OCI-LY1 (cell line): ENCODE data around the gene PRPF4.

Source experiments
- CTCF ChIP-seq: fragments of 200-600 bp; sonication (generic), shearing (Covaris generic); IDR thresholded peaks from 2 replicates; pipeline ENCODE4 v1.5.1; 2017; ENCODE audit warnings: mild to moderate bottlenecking, antibody characterized with exemption, low read length, moderate library complexity, mixed read lengths
- EZH2 ChIP-seq: fragments of 200-600 bp; sonication (generic), shearing (Covaris generic); IDR thresholded peaks from 2 replicates; pipeline ENCODE4 v1.8.0; 2017; ENCODE audit warnings: borderline replicate concordance, mixed run types, mild to moderate bottlenecking, antibody characterized with exemption, low read length, moderate library complexity, mixed read lengths

DNA sequence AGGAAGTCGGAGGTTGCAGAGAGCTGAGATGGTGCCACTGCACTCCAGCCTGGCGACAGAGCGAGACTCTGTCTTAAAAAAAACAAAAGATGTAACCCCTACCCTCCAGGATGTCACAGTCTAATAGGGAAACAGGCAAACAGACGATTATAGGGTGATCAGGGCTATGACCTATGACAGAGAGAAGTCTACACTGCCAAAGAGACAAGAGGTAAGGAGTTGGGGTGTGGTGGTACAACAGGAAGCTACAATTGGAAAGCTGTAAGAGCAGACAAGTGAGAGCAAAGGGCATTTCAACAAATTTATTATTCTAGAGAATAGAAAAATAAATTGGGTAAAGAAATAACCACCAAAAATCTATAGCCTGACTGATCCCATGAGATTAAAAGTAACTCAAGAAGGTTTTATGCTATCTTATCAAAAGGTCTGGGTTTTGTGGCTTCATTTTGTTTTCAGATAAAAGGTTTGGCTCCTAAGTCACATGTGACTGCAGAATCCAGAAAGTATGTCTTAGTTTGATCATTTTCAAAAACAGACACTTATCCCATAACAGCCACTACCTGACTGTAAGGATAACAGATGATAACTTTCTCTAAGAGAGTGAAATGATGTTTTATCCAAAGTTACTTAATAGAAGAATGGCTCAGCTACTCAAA lies 7.4 kb upstream of the PRPF4 start:
- TF ChIP-seq CTCF (no peak), EZH2 (no peak)
